GM19043 (cell line): Measurements from ENCODE around the gene NEB.
"Not testable (repeated sequence)": the region's sequence is repeated elsewhere in the genome, so short reads cannot be mapped to it uniquely, and the experiment has no call there.

Experiments used
- ATAC-seq: cut with Tn5 transposase; IDR thresholded peaks from one replicate; pipeline ENCODE4 v1.9.1; 2021; ENCODE audit warnings: low read depth; ENCODE audit not compliant: unreplicated experiment

Gene NEB

GRCh38 chr2:151570191-151570590 is 164.1 kb downstream of the NEB start:
- no peak for ATAC-seq

GRCh38 chr2:151569167-151569566 is 165.1 kb downstream of the NEB start:
- ATAC-seq = no peak

- ATAC-seq = no peak
Observed at GRCh38 chr2:151568501-151568900, 165.8 kb downstream of the NEB start.

DNA sequence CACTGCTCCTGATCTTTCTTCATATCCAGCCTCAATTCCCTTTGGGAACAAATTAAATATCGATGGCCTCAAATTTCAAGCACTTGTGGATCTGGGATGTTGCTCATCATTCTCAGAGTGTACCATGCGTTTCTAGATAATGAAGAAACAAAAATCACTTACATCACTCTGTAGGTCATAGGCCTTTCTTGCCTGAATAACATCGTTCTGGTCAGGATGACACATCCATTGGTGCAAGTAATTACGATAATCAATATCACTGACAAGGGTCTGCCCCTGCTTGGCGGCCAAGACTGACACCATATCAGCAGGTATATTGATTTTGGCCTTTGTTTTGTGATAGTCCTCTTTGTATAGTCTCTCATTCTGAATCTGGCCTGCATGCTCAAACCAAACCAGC is 167.3 kb downstream of the NEB start:
- no peak for ATAC-seq

DNA sequence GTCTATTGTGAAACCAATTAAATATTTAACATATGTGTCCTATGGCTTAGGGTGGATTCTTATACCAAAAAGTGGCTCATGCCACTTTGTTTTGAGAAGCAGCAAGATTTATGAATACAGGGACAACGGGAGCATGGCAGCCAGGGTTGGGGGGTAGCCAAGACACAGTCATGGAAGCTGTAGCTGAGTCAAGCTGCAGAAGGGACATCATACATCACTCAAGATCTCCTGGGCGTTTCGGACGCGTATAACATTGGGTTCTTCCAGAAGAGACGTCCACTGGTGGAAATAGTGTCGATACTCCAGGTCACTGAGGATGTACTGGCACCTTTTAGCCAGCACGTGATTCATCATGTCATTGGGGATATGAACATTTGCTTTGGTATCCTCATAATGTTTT is 171.9 kb downstream of the NEB start:
- ATAC-seq = no peak

DNA sequence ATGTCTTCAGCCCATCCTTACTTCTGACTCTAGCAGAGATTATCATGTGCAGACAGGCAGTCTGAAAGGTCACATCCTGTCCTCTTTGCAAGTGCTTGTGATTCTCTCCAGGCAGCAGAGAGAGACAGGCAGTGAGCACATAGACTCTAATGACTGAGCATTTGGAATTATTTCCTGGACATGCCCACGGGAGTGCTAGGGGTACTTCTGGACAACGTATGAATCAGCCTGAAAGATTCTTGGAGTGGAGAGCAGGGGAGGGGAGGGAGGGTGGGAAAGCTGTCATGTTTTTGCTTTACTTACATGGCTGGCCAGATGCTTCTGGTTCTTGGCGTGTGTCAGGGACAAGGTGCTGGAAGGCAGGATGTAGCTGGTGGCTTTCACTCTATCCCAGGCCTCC is 174.0 kb downstream of the NEB start:
- no peak for ATAC-seq

GRCh38 chr2:151559431-151559830 is 174.8 kb downstream of the NEB start:
- not testable (repeated sequence) for ATAC-seq

DNA sequence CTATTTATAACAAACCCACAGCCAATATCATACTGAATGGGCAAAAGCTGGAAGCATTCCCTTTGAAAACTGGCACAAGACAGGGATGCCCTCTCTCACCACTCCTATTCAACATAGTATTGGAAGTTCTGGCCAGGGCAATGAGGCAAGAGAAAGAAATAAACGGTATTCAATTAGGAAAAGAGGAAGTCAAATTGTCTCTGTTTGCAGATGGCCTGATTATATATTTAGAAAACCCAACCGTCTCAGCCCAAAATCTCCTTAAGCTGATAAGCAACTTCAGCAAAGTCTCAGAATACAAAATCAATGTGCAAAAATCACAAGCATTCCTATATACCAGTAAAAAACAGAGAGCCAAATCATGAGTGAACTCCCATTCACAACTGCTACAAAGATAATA is 176.4 kb downstream of the NEB start:
- not testable (repeated sequence) for ATAC-seq

DNA sequence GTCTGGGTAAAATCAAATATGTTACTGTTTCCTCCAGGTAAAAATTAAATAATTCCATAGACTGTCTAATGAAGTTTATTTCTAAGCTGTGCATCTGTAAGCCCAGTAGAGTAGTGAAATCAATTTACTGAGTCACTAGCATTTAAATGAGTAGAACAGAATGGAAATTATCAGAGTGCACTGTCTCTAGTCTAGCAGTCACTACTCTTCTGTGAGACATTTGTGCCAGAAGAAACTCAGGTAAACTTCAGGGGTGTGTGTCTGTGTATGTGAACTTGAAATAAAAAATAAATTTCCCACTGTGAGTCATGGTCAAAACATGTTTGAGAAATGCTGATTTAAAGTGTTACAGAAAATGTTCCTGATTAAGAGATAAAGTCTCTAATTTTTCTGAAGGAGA is 178.2 kb downstream of the NEB start:
- ATAC-seq = no peak

DNA sequence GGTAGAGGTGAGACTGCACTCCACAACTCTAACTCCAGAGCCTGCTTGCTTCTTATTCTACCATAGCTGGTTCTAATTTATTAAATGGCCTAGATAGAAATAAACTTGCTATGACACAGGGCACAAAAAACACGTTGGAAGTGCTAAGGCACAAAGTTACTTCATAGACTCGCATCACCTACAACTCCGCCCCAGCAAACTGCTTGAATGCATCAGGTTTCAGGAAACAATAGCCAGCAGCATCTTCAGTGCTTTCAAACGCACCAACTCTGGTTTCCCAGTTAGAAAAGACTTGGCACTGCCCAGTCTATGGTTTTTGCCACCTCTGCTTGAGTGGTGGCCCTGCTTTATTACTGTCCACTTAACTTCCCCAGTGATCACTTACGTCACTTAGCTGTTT is 182.0 kb downstream of the NEB start:
- ATAC-seq = no peak

- no peak for ATAC-seq
Observed at GRCh38 chr2:151551556-151551955, 182.7 kb downstream of the NEB start.

DNA sequence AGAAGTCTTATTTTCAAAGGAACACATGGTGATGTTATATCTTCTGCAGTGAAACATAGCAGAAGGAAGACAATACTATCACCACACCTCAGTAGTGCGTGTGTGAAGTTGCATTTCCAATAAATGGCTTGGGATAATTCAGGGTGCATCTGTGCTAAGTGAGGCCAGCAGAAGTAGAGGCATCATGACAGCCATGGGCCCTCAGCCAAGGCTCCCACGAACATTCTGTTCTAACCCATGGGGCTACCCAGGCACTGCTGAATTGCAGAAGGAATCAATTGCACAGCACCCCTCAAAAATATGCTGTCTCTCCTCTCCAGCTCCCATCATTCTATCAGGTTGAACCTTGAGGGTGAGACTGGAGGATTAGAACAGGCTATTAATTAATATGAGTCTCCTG is 185.1 kb downstream of the NEB start:
- ATAC-seq = no peak

DNA sequence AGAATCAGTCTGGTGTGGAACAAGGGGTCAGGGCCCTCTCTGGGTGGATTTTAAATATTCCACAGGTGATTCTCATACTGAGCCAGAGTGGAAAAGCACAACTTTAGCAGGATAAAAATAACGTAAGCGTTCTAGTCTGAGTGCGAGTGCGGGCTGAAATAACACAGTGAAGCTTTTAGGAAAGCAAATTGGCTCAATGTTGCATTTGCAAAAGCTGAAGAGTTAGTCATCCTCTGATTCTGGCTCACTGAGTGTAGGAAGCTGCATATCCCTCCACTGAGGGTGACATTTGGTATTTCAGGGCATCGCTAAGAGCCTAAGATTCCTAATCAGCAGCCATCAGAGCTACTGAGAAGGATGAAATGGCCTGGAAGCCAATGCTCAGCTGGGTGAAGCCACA is 189.8 kb downstream of the NEB start:
- ATAC-seq = no peak

DNA sequence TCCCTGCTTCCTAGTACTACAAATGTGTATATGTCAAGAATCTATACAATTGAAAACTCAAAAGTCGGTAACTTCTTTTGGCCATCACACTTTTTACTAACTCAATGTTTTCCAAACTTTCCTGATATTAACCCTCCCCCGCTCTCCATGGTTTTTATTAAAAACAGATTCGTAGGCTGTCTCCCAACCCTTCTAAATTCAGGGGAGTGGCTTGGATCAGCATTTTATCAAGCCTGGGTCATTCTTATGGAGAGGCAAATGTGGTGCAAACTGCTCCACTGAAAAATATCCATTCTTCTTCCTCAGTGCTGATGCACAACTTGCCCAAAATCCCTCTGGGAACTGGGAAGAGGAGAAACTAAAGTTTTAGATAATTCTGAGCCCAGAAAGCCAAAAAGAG is 190.4 kb downstream of the NEB start:
- ATAC-seq = no peak

DNA sequence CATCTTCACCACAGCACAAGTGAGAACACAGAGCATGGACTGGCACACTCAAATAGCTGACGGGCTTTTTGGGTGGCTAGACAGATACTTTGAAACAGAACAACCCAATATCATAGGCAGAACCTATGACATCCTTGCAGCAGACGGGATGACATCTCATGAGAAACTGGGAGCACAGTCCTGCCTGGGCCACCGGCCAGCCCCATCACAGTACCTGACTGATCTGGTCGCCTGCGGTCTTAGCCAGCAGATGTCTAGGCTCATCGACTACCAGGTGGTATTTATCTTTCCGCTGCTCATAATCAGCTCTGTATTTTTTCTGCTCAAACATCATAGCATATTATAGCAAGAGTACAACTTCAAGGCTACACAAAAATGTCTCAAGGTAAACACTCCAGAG is 200.3 kb downstream of the NEB start:
- ATAC-seq = no peak

- ATAC-seq = no peak
Observed at GRCh38 chr2:151533127-151533526, 201.1 kb downstream of the NEB start.

- no peak for ATAC-seq
Observed at GRCh38 chr2:151526572-151527090, 207.6 kb downstream of the NEB start.

GRCh38 chr2:151525821-151526373 is 208.4 kb downstream of the NEB start:
- no peak for ATAC-seq

- no peak for ATAC-seq
Observed at GRCh38 chr2:151523850-151524249, 210.4 kb downstream of the NEB start.

GRCh38 chr2:151522556-151522955 is 211.7 kb downstream of the NEB start:
- no peak for ATAC-seq

DNA sequence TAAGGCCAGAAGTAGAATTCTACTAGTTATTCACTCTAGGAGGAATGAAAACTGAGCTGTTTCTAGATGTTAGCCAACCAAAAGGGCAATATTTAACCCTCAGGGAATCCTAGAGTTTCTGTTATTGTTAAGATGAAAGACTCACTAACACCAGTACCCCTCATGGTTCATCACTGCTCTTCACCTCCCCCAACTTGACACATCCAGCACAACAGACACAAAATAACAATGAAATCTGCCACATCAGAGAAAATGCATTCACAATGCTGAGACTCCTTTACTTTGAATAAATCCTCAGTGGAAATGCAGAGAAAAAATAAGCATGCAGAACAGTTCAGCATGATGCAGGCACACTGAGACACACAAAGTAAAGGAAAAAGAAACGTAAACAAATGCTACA is 213.3 kb downstream of the NEB start:
- ATAC-seq = no peak

DNA sequence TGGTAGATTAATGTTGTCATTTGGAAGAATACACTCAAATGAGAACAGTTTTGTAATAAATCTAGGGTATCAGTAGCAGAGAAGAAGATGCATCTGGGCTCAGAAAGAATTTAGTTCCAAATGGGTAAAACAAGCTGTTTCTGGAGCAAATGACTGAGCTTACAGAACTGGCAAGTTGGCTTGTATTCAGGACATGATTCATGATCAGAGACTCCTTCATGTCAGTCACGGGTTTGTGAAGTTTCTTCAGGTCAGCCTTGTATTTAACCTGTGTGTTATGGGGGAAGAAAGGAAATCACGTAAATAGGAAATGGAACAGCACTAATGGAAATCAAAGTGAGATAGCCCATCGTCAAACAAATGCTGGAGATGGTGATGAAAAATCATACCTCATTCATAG is 215.5 kb downstream of the NEB start:
- no peak for ATAC-seq

DNA sequence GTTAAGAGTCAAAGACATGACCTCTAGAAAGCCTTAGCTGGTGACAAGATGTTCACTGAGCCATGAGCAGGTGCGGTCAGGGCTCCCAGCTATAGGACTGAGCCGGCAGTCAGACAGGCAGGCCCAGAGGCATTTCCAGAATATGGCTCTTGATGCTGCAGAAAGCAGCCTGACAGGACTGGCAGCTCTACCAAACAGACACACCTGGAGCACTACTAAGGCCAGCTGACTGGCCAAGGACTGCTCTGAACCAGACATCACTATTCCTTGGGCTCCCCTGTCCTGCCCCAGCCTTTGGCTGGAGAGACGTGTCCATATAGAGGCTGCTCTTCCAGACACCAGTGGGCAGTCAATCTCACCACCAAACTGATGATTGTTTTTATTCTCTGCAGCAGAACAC is 225.8 kb downstream of the NEB start:
- ATAC-seq = no peak
